HepG2 (cell line): ENCODE measurements around the gene RMRP. TPM values are rescaled to one million over a fixed set of nuclear protein-coding genes. Genes with fewer than 3 reads are reported as not detected.

ENCODE experiments used
- AHR ChIP-seq: IDR thresholded peaks from 2 replicates; pipeline ENCODE4 v1.6.1; 2018; ENCODE audit warnings: missing genetic modification reagents, missing compliant biosample characterization
- AKAP8 ChIP-seq: sonication (generic); formaldehyde crosslinking; IDR thresholded peaks from 2 replicates; pipeline ENCODE4 v1.5.1; 2020; ENCODE audit warnings: mild to moderate bottlenecking, missing genetic modification reagents
- CBFB ChIP-seq: sonication (generic); formaldehyde crosslinking; IDR thresholded peaks from 2 replicates; pipeline ENCODE4 v1.4.0; 2020; ENCODE audit warnings: missing genetic modification reagents
- HMG20B ChIP-seq: conservative IDR thresholded peaks from 2 replicates; pipeline ENCODE4 v1.6.1; 2016; ENCODE audit warnings: missing genetic modification reagents, missing compliant biosample characterization
- HNRNPLL ChIP-seq: fragments of 200-400 bp; formaldehyde crosslinking; IDR thresholded peaks from 2 replicates; pipeline ENCODE4 v1.6.1; 2017; ENCODE audit warnings: mild to moderate bottlenecking, low read depth, low read length; ENCODE audit not compliant: poor library complexity, severe bottlenecking
- HOXA5 ChIP-seq: sonication (generic); formaldehyde crosslinking; IDR thresholded peaks from 2 replicates; pipeline ENCODE4 v1.4.0; 2020; ENCODE audit warnings: missing genetic modification reagents
- KAT2B ChIP-seq: fragments of 150-350 bp; IDR thresholded peaks from 2 replicates; pipeline ENCODE4 v1.6.1; 2014; ENCODE audit warnings: low read depth, low read length, borderline replicate concordance
- MAFF ChIP-seq: IDR thresholded peaks from 2 replicates; pipeline ENCODE4 v1.6.1; 2011; ENCODE audit warnings: low read depth, low read length, improper control_type of control experiment
- NCOR1 ChIP-seq: fragments of 200-600 bp; sonication (generic); IDR thresholded peaks from 2 replicates; pipeline ENCODE4 v1.7.0; 2017; ENCODE audit warnings: antibody characterized with exemption, low read length, borderline replicate concordance
- PRMT3 ChIP-seq: sonication (generic); formaldehyde crosslinking; IDR thresholded peaks from 2 replicates; pipeline ENCODE4 v1.8.1; 2022; ENCODE audit warnings: low read depth, mild to moderate bottlenecking, moderate library complexity, missing genetic modification reagents, borderline replicate concordance
- RERE ChIP-seq: IDR thresholded peaks from 2 replicates; pipeline ENCODE4 v1.6.1; 2016; ENCODE audit warnings: low read depth, missing genetic modification reagents, missing compliant biosample characterization
- SNAI1 ChIP-seq: sonication (generic); formaldehyde crosslinking; IDR thresholded peaks from 2 replicates; pipeline ENCODE4 v1.5.0; 2020; ENCODE audit warnings: mild to moderate bottlenecking, missing genetic modification reagents, borderline replicate concordance
- STAG1 ChIP-seq: sonication (generic); formaldehyde crosslinking; IDR thresholded peaks from 2 replicates; pipeline ENCODE4 v1.4.0; 2020; ENCODE audit warnings: missing genetic modification reagents
- ZFX ChIP-seq: sonication (generic); formaldehyde crosslinking; IDR thresholded peaks from 2 replicates; pipeline ENCODE4 v1.4.0; 2020; ENCODE audit warnings: mild to moderate bottlenecking, low read depth, missing genetic modification reagents, moderate library complexity
- ZNF124 ChIP-seq: sonication (generic); formaldehyde crosslinking; IDR thresholded peaks from 2 replicates; pipeline ENCODE4 v1.4.0; 2020; ENCODE audit warnings: missing genetic modification reagents
- ZNF232 ChIP-seq: sonication (generic); formaldehyde crosslinking; IDR thresholded peaks from 2 replicates; pipeline ENCODE4 v1.4.0; 2020; ENCODE audit warnings: missing genetic modification reagents, borderline replicate concordance
- ZNF33B ChIP-seq: sonication (generic); formaldehyde crosslinking; IDR thresholded peaks from 2 replicates; pipeline ENCODE4 v1.5.1; 2020; ENCODE audit warnings: mild to moderate bottlenecking, missing genetic modification reagents
- ZNF512B ChIP-seq: sonication (generic); formaldehyde crosslinking; IDR thresholded peaks from 2 replicates; pipeline ENCODE4 v1.5.1; 2020; ENCODE audit warnings: missing genetic modification reagents, mild to moderate bottlenecking, borderline replicate concordance
- ZNF570 ChIP-seq: sonication (generic); formaldehyde crosslinking; IDR thresholded peaks from 2 replicates; pipeline ENCODE4 v1.4.0; 2020; ENCODE audit warnings: mild to moderate bottlenecking, missing genetic modification reagents, borderline replicate concordance
- ZNF883 ChIP-seq: sonication (generic); formaldehyde crosslinking; IDR thresholded peaks from 2 replicates; pipeline ENCODE4 v1.5.1; 2020; ENCODE audit warnings: mild to moderate bottlenecking, missing genetic modification reagents; ENCODE audit errors: not compliant biosample characterization
- polyA plus RNA-seq, 8 experiments: library from polyadenylated mRNA; depleted of rRNA in 3 of 8; stranded (reverse) in 7 of 8; unstranded in 1 of 8; fragments of >200 nt; fragmentation: Illumina TruSeq in 4 of 8; extraction: Trizol in 4 of 8; gene quantifications; 2 replicates each; pipeline versions ENCODE4 v1.2.1 to v1.2.3, GENCODE V29; 2011 to 2016; ENCODE audit warnings: low read depth in 4 of 8, missing spikeins in 1 of 8, mixed read lengths in 1 of 8; ENCODE audit not compliant: insufficient read depth in 1 of 8
- total RNA-seq, 5 experiments: library from RNA; depleted of rRNA; stranded (reverse); fragments of >200 nt; fragmentation: Illumina TruSeq; extraction: Trizol; gene quantifications; 2 replicates each; pipeline ENCODE4 v1.2.3, GENCODE V29; 2016; ENCODE audit warnings: low read depth in 1 of 5
- TF ChIP-seq, protein P1 (sequence below): sonication (generic); formaldehyde crosslinking; IDR thresholded peaks from 2 replicates; pipeline ENCODE4 v1.4.0; 2020; ENCODE audit warnings: missing genetic modification reagents

Gene RMRP
- total and polyA plus RNA-seq, 2 of the 13 experiments (the other 11 are each of a cell fraction or from before 2014, with no cell fraction given) = 51.4 to 4,025 TPM

DNA sequence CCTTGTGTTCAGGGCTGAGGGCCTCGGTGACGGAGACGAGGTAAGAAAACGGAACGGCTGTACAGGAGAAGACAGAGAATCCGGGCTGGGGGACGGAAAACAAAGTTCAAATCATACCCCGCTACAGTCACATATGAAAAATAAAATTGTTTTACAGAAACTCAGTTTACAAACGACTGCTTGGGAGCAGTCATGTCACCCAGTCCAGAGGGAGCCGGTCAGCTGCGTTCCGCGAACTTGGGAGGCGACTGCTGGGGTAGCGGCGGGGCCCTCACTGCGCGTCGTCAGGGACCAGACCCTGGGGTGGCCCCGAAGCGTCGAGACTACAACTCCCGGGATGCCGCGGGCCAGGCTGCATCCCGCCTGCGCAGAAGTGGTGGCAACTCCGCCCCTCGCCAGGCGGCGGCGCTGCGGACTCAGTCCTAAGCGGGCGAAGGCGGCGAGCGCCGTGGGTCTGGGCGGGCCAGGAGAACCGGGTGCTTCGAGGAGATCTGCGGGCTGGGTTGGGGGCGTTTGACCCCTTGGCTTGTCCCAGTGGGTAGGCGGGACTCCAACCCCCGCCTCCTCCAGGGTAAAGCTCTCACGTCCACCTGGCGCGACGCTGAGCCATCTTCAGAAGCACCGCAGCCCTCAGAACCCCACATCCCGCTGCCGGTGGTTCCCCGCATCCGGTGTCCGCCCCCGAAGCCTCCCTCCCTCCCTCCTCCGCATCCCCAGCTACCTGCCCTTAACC, 11.1 kb downstream of the RMRP start (continued):
- TF ChIP-seq RERE (CRISPR knock-in tag) = no peak
- TF ChIP-seq NCOR1 = no peak
- no peak for TF ChIP-seq SNAI1 (CRISPR knock-in tag)
- TF ChIP-seq, protein P1, sequence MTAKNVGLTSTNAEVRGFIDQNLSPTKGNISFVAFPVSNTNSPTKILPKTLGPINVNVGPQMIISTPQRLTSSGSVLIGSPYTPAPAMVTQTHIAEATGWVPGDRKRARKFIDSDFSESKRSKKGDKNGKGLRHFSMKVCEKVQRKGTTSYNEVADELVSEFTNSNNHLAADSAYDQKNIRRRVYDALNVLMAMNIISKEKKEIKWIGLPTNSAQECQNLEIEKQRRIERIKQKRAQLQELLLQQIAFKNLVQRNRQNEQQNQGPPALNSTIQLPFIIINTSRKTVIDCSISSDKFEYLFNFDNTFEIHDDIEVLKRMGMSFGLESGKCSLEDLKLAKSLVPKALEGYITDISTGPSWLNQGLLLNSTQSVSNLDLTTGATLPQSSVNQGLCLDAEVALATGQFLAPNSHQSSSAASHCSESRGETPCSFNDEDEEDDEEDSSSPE (CRISPR knock-in tag) = 0 out of 2 replicates have a peak, but pooled peaks have one; percentile 66
- no peak for TF ChIP-seq ZNF570
- peak; percentile 59; the same call in 1 of the 2 replicates for TF ChIP-seq ZNF232 (CRISPR knock-in tag)
- no peak for TF ChIP-seq KAT2B
- TF ChIP-seq ZNF512B (CRISPR knock-in tag) = no peak
- peak; percentile 86 for TF ChIP-seq HOXA5 (CRISPR knock-in tag)
- peak; percentile 91 for TF ChIP-seq STAG1 (CRISPR knock-in tag)
- no peak for TF ChIP-seq ZNF883
- TF ChIP-seq PRMT3 (CRISPR knock-in tag) = no peak
- TF ChIP-seq ZNF33B (CRISPR knock-in tag) = peak; percentile 59; the same call in 1 of the 2 replicates
- no peak for TF ChIP-seq AKAP8 (CRISPR knock-in tag)
- no peak for TF ChIP-seq HMG20B
- TF ChIP-seq ZFX (CRISPR knock-in tag) = peak; percentile 86
- peak; percentile 58 for TF ChIP-seq HNRNPLL
- TF ChIP-seq MAFF = no peak
- TF ChIP-seq AHR (CRISPR knock-in tag) = 0 out of 2 replicates have a peak, but pooled peaks have one; percentile 77
- TF ChIP-seq CBFB (CRISPR knock-in tag) = peak; percentile 75; the same call in 1 of the 2 replicates
- 0 out of 2 replicates have a peak, but pooled peaks have one; percentile 35 for TF ChIP-seq ZNF124 (CRISPR knock-in tag)
